Ishikawa (cell line): ENCODE results near the gene CARD14.

Experiments
- CEBPB ChIP-seq: IDR thresholded peaks from 2 replicates; pipeline ENCODE4 v1.6.1; 2012
- CREB1 ChIP-seq: IDR thresholded peaks from 2 replicates; pipeline ENCODE4 v1.6.1; 2012; ENCODE audit warnings: low read depth
- EGR1 ChIP-seq: IDR thresholded peaks from 2 replicates; pipeline ENCODE4 v1.6.1; 2012
- EP300 ChIP-seq: IDR thresholded peaks from 2 replicates; pipeline ENCODE4 v1.6.1; 2012; ENCODE audit warnings: borderline replicate concordance
- FOXM1 ChIP-seq: IDR thresholded peaks from 2 replicates; pipeline ENCODE4 v1.6.1; 2012; ENCODE audit warnings: low read depth, borderline replicate concordance
- NFIC ChIP-seq: IDR thresholded peaks from 2 replicates; pipeline ENCODE4 v1.6.1; 2012
- RAD21 ChIP-seq: IDR thresholded peaks from 2 replicates; pipeline ENCODE4 v1.6.1; 2012; ENCODE audit warnings: low read depth
- REST ChIP-seq: IDR thresholded peaks from 2 replicates; pipeline ENCODE4 v1.6.1; 2012; ENCODE audit warnings: low read depth, mild to moderate bottlenecking
- TAF1 ChIP-seq: IDR thresholded peaks from 2 replicates; pipeline ENCODE4 v1.6.1; 2012; ENCODE audit warnings: low read depth, mild to moderate bottlenecking
- TCF12 ChIP-seq: IDR thresholded peaks from 2 replicates; pipeline ENCODE4 v1.6.1; 2012; ENCODE audit warnings: low read depth
- TEAD4 ChIP-seq: IDR thresholded peaks from 2 replicates; pipeline ENCODE4 v1.6.1; 2012
- YY1 ChIP-seq: IDR thresholded peaks from 2 replicates; pipeline ENCODE4 v1.6.1; 2012; ENCODE audit warnings: low read depth
- ZBTB7A ChIP-seq: IDR thresholded peaks from 2 replicates; pipeline ENCODE4 v1.6.1; 2012; ENCODE audit warnings: low read depth
- TF ChIP-seq, protein P1 (sequence below): IDR thresholded peaks from 2 replicates; pipeline ENCODE4 v1.6.1; 2012
- TF ChIP-seq, protein P2 (sequence below): IDR thresholded peaks from 2 replicates; pipeline ENCODE4 v1.6.1; 2012

Gene CARD14

DNA sequence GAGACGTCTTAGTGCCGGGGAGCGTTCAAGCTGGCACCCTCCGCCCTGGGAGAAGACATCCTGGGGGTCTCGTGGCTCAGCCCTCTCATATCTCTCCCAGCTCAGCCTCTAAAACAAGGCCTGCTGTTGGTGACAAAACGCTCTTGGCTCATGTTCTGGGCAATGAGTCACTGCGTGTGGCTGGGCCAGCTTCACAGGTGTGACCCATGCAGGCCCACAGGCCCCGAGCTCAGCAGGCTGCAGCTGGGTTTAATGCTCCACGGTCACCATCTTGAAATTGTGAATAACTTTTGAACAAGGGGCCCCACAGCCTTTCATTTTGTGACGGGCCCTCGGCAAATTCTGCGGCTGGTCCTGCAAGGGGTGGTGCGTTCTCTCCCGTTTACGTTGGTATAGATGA lies 46.0 kb upstream of the CARD14 start:
- TF ChIP-seq, protein P1, sequence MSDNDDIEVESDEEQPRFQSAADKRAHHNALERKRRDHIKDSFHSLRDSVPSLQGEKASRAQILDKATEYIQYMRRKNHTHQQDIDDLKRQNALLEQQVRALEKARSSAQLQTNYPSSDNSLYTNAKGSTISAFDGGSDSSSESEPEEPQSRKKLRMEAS = peak; percentile 19; the same call in 1 of the 2 replicates
- no peak for TF ChIP-seq CEBPB

- TF ChIP-seq, protein P2, sequence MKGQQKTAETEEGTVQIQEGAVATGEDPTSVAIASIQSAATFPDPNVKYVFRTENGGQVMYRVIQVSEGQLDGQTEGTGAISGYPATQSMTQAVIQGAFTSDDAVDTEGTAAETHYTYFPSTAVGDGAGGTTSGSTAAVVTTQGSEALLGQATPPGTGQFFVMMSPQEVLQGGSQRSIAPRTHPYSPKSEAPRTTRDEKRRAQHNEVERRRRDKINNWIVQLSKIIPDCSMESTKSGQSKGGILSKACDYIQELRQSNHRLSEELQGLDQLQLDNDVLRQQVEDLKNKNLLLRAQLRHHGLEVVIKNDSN = peak; percentile 64; the same call in 1 of the 2 replicates
- TF ChIP-seq TEAD4 = peak; percentile 41; the same call in 1 of the 2 replicates
- TF ChIP-seq, protein P1 = no peak
- TF ChIP-seq EGR1 = no peak
- no peak for TF ChIP-seq TCF12
- TF ChIP-seq REST = no peak
- no peak for TF ChIP-seq EP300
- TF ChIP-seq RAD21 = peak; percentile 23; the same call in 1 of the 2 replicates
- TF ChIP-seq NFIC = no peak
- TF ChIP-seq YY1 = no peak
- TF ChIP-seq ZBTB7A = no peak
- no peak for TF ChIP-seq CEBPB
- TF ChIP-seq FOXM1 = no peak
- no peak for TF ChIP-seq TAF1
- TF ChIP-seq CREB1 = no peak
Measured at GRCh38 chr17:80124351-80124981, 45.4 kb upstream of the CARD14 start.

DNA sequence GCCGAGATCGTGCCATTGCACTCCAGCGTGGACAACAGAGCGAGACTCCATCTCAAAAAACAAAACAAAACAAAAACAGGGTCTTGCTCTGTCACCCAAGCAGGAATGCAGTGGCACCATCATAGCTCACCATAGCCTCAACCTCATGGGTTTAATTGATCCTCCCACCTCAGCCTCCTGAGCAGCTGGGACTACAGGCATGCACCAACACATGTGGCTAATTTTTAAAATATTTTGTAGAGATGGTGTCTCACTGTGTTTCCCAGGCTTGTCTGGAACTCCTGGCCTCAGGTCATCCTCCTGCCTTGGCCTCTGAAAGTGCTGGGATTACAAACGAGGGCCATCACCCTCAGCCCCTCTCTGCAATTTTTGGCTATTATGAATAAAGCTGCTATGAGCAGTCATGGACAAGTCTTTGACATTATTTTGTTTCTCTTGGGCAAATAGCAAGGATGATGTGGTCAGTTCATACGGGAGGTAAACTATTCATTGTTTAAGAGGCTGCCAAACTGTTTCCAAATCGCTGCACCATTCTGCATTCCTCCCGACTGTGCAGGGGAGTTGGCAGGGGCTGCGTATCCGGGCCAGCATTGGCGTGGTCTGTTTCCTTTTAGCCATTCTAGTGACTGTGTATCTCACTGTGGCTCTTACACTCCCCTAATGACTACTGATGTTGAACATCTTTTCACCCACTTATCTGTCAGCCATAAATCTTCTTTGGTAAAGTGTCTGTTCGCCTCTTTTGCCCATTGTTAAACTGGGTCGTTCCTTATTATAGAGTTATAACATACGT lies 44.0 kb upstream of the CARD14 start:
- no peak for TF ChIP-seq CEBPB
- TF ChIP-seq TEAD4 = peak; percentile 34; the same call in 1 of the 2 replicates
- TF ChIP-seq CREB1 = no peak
- no peak for TF ChIP-seq YY1

- TF ChIP-seq TCF12 (no peak), EP300 (no peak)
Measured at GRCh38 chr17:80126449-80126715, 43.4 kb upstream of the CARD14 start.

GRCh38 chr17:80129006-80129565 lies 40.7 kb upstream of the CARD14 start:
- TF ChIP-seq FOXM1 (no peak), REST (no peak), NFIC (no peak), YY1 (no peak), EGR1 (no peak), RAD21 (no peak)
- TF ChIP-seq, protein P2 = no peak

DNA sequence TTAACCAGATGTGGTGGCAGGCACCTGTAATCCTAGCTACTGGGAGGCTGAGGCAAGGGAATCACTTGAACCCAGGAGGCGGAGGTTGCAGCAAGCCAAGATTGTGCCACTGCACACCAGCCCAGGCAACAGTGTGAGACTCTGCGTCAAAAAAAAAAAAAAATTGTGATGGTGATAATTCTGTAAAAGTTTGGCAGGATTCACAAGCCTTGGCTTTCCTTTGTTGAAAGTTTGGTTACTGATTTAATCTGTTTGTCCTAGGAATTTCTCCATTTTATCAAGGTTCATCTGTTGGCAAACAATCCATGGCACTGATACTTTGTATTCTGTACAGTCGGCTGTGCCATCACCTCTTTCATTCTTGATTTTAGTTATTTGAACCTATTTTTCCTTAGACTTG lies 38.8 kb upstream of the CARD14 start:
- TF ChIP-seq ZBTB7A (no peak), FOXM1 (no peak), TCF12 (no peak), REST (no peak), TAF1 (no peak), TEAD4 (no peak), NFIC (no peak), CEBPB (no peak), YY1 (no peak), EGR1 (no peak), RAD21 (no peak), CREB1 (no peak), EP300 (no peak)
- TF ChIP-seq, protein P2 = no peak
- TF ChIP-seq, protein P1 = no peak
